ENCODE measurements around the gene CDH6. TPM values are rescaled to one million over a fixed set of nuclear protein-coding genes. Genes with fewer than 3 reads are reported as not detected.

The CDH6 gene
- total and polyA plus RNA-seq, 2 donors (not counting 3 experiments of a cell fraction or from before 2014, with no cell fraction given), result 0.06 TPM; not detected in 1

DNA sequence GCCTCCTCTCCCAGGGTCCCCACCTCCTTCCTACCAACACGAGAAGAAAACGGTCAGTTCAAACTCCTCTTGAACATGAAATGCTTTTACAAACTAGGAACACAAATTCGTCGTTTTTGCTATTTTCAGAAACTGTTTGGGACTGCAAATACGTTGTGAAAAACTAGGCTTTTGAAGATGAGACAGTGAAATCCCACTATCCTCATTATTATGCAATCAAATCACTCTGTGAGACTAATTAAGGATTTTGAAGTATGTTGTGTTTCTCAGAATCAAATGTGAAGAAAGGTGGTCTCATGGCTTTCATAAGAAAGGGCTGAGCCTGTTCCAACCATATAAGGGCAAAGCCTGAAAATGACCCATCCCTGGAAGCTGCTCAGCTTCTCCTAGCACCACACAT is 33.2 kb downstream of the CDH6 start:
- Histone ChIP-seq H3K79me2 (ENCODE audit: control insufficient read depth, insufficient read depth, low read length) (no peaks in the 10 kb centered on the region), H3K4me2 (ENCODE audit: insufficient read depth, low read length) (no peak overlapping the region), H3K36me3 (ENCODE audit: control insufficient read depth in 2 of 2, extremely low read depth in 1 of 2, insufficient read depth in 2 of 2, low read length in 2 of 2) (no peaks in the 10 kb centered on the region), H3K4me3 (replicated peaks in 1 of 3; ENCODE audit: insufficient read depth in 1 of 3, low read depth in 1 of 3, low read length in 3 of 3) (no peak overlapping the region), H3K27me3 (ENCODE audit: control insufficient read depth in 2 of 2, insufficient read depth in 2 of 2, low read length in 2 of 2) (no peaks in the 10 kb centered on the region), H3K4me1 (ENCODE audit: control insufficient read depth, extremely low read depth, insufficient read depth, low read length) (no peaks in the 10 kb centered on the region), H3K9me1 (replicated peaks; ENCODE audit: control insufficient read depth, extremely low read depth, insufficient read depth, low read length) (no peaks in the 10 kb centered on the region), H3K9me3 (replicated peaks; ENCODE audit: control insufficient read depth, insufficient read depth, low read length) (no peaks in the 10 kb centered on the region), H3K9ac (replicated peaks; ENCODE audit: extremely low read depth, insufficient read depth, low read length) (no peak overlapping the region), H3K27ac (ENCODE audit: insufficient read depth, low read depth, low read length) (no peak overlapping the region), H2AFZ (ENCODE audit: low read depth, low read length) (no peak overlapping the region), H4K20me1 (replicated peaks; ENCODE audit: control insufficient read depth, extremely low read depth, insufficient read depth, low read length) (no peaks in the 10 kb centered on the region)
- CTCF ChIA-PET, result no interaction called here
- dilution Hi-C loops (cut with MboI; ENCODE audit: extremely low pct_ligation_motif_present, low sequenced_read_pairs) (no loop called here), intact Hi-C loops (cut with micrococcal nuclease) (no loop called here)
- POLR2A ChIA-PET, result no interaction called here
- TF ChIP-seq FOS (IDR thresholded peaks at IDR 0.05; ENCODE audit: borderline replicate concordance, insufficient read depth, low read length) (no peak), POLR2A (IDR thresholded peaks at IDR 0.05; ENCODE audit: low read depth, low read length) (no peak), MYC (IDR thresholded peaks at IDR 0.05; ENCODE audit: low read depth, low read length) (no peak), POLR2AphosphoS5 (IDR thresholded peaks at IDR 0.05; ENCODE audit: insufficient read depth, low read depth, low read length) (no peak)
- no TSS peak for BruUV-seq (replicated peaks)
- no peak for DNase-seq (ENCODE audit: low read depth, low spot score)
- no peak for FAIRE-seq

DNA sequence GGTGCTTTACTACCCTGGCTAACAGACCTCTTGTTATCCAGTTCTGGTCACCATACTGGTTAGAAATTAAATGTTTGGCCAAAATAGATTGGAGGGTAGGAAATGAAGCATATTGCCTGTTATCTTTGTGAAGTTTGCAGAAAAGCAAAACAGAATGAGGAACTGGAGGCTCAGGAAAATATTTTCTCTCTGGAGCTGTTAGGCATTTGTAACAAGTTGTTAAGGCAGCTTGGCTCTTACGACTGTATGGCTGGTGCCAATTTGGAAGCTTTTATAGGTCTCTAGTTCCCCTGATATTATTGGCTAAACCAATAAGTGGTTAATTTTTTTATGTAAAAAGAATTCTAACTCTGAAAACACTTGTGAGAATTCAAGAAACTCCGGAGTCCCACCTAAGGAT is 35.8 kb downstream of the CDH6 start:
- DNase-seq (ENCODE audit: low read depth, low spot score), result no peak
- Histone ChIP-seq H3K9ac (replicated peaks; ENCODE audit: extremely low read depth, insufficient read depth, low read length) (no peak overlapping the region), H3K4me3 (replicated peaks in 1 of 3; ENCODE audit: insufficient read depth in 1 of 3, low read depth in 1 of 3, low read length in 3 of 3) (no peak overlapping the region), H3K36me3 (ENCODE audit: control insufficient read depth in 2 of 2, extremely low read depth in 1 of 2, insufficient read depth in 2 of 2, low read length in 2 of 2) (no peaks in the 10 kb centered on the region), H3K27me3 (ENCODE audit: control insufficient read depth in 2 of 2, insufficient read depth in 2 of 2, low read length in 2 of 2) (no peaks in the 10 kb centered on the region), H3K9me1 (replicated peaks; ENCODE audit: control insufficient read depth, extremely low read depth, insufficient read depth, low read length) (no peaks in the 10 kb centered on the region), H3K4me2 (ENCODE audit: insufficient read depth, low read length) (no peak overlapping the region), H2AFZ (ENCODE audit: low read depth, low read length) (no peak overlapping the region), H3K79me2 (ENCODE audit: control insufficient read depth, insufficient read depth, low read length) (no peaks in the 10 kb centered on the region), H4K20me1 (replicated peaks; ENCODE audit: control insufficient read depth, extremely low read depth, insufficient read depth, low read length) (no peaks in the 10 kb centered on the region), H3K4me1 (ENCODE audit: control insufficient read depth, extremely low read depth, insufficient read depth, low read length) (no peaks in the 10 kb centered on the region), H3K9me3 (replicated peaks; ENCODE audit: control insufficient read depth, insufficient read depth, low read length) (no peaks in the 10 kb centered on the region), H3K27ac (ENCODE audit: insufficient read depth, low read depth, low read length) (no peak overlapping the region)
- ChIA-PET POLR2A (no interaction called here), CTCF (no interaction called here)
- FAIRE-seq, result no peak
- no TSS peak for BruUV-seq (replicated peaks)
- intact Hi-C loops (cut with micrococcal nuclease) (no loop called here), dilution Hi-C loops (cut with MboI; ENCODE audit: extremely low pct_ligation_motif_present, low sequenced_read_pairs) (no loop called here)
- TF ChIP-seq JUN (IDR thresholded peaks at IDR 0.05; ENCODE audit: borderline replicate concordance, insufficient read depth, insufficient read length, low read depth) (no peak), POLR2A (IDR thresholded peaks at IDR 0.05; ENCODE audit: low read depth, low read length) (no peak), FOS (IDR thresholded peaks at IDR 0.05; ENCODE audit: borderline replicate concordance, insufficient read depth, low read length) (no peak), GATA2 (IDR thresholded peaks at IDR 0.05; ENCODE audit: insufficient read depth, insufficient read length, low read depth, low read length) (no peak), EZH2 (IDR thresholded peaks at IDR 0.05; ENCODE audit: borderline replicate concordance, low read depth, low read length, severe bottlenecking) (no peak), MYC (IDR thresholded peaks at IDR 0.05; ENCODE audit: low read depth, low read length) (no peak), POLR2AphosphoS5 (IDR thresholded peaks at IDR 0.05; ENCODE audit: insufficient read depth, low read depth, low read length) (no peak)
- TF ChIP-seq, protein P1, sequence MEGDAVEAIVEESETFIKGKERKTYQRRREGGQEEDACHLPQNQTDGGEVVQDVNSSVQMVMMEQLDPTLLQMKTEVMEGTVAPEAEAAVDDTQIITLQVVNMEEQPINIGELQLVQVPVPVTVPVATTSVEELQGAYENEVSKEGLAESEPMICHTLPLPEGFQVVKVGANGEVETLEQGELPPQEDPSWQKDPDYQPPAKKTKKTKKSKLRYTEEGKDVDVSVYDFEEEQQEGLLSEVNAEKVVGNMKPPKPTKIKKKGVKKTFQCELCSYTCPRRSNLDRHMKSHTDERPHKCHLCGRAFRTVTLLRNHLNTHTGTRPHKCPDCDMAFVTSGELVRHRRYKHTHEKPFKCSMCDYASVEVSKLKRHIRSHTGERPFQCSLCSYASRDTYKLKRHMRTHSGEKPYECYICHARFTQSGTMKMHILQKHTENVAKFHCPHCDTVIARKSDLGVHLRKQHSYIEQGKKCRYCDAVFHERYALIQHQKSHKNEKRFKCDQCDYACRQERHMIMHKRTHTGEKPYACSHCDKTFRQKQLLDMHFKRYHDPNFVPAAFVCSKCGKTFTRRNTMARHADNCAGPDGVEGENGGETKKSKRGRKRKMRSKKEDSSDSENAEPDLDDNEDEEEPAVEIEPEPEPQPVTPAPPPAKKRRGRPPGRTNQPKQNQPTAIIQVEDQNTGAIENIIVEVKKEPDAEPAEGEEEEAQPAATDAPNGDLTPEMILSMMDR (IDR thresholded peaks at IDR 0.05; ENCODE audit: extremely low read depth in 1 of 2, insufficient read depth in 1 of 2, low read depth in 1 of 2, low read length in 2 of 2), result no peak
- TF ChIP-seq, protein P2, sequence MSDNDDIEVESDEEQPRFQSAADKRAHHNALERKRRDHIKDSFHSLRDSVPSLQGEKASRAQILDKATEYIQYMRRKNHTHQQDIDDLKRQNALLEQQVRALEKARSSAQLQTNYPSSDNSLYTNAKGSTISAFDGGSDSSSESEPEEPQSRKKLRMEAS (IDR thresholded peaks at IDR 0.05; ENCODE audit: insufficient read depth, insufficient read length), result no peak
